ENCODE measurements around the gene NR2E1.

- TF ChIP-seq CTCF (IDR thresholded peaks at IDR 0.05), result no peak
- no peak for TF ChIP-seq POLR2A (IDR thresholded peaks at IDR 0.05)
Observed at GRCh38 chr6:108145639-108146038, 20.2 kb upstream of the NR2E1 start.

Data from heart left ventricle (tissue), 13 donors.